Prostate gland (tissue), 2 donors: Measurements from ENCODE around the gene MYO9A.

Source experiments
- POLR2A ChIP-seq: fragments of 450-650 bp; IDR thresholded peaks from one replicate; pipeline ENCODE4 v1.6.1; 2016; ENCODE audit warnings: antibody characterized with exemption, mild to moderate bottlenecking
- POLR2AphosphoS5 ChIP-seq: sonication (generic); formaldehyde crosslinking; IDR thresholded peaks from one replicate; pipeline ENCODE4 v1.6.1; 2017; ENCODE audit warnings: antibody characterized with exemption
- TF ChIP-seq, protein P1 (sequence below), 4 experiments: fragments of 200-600 bp in 2 of 4; fragments of 450-650 bp in 2 of 4; sonication (generic) in 2 of 4; IDR thresholded peaks; 1 replicate in 3 of 4; 2 replicates in 1 of 4; pipeline ENCODE4 v1.5.1; 2016 to 2019; ENCODE audit warnings: antibody characterized with exemption in 4 of 4, mild to moderate bottlenecking in 2 of 4, moderate library complexity in 2 of 4

DNA sequence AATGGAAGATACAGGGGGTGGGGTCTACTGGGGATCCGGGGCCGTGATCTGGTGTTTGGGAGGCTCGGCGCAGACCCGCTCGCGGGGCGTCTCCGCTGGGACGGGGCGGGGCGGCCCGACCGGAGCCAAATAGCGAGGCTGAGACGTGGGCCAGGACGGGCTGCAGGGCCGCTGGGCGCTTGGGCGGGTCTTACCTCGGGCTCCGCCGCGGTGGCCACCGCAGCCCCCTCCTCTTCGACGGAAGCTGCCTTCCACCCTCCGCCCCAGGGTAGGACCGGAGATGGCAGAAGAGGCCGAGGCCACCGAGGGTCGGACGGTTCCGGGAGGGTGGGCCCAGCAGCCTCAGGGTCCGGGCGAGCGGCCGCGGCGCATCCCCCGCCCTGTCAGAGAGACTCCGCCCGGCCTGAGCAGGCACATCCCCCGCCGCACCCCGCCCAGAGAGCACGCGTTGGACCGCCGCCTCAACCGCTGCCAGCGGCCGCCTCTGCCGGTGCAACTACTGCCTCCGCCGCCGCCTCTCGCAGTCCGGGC, 399 bp downstream of the MYO9A start:
- TF ChIP-seq, protein P1, sequence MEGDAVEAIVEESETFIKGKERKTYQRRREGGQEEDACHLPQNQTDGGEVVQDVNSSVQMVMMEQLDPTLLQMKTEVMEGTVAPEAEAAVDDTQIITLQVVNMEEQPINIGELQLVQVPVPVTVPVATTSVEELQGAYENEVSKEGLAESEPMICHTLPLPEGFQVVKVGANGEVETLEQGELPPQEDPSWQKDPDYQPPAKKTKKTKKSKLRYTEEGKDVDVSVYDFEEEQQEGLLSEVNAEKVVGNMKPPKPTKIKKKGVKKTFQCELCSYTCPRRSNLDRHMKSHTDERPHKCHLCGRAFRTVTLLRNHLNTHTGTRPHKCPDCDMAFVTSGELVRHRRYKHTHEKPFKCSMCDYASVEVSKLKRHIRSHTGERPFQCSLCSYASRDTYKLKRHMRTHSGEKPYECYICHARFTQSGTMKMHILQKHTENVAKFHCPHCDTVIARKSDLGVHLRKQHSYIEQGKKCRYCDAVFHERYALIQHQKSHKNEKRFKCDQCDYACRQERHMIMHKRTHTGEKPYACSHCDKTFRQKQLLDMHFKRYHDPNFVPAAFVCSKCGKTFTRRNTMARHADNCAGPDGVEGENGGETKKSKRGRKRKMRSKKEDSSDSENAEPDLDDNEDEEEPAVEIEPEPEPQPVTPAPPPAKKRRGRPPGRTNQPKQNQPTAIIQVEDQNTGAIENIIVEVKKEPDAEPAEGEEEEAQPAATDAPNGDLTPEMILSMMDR (IDR thresholded peaks at IDR 0.05): no peak
- TF ChIP-seq POLR2A: no peak
- TF ChIP-seq POLR2AphosphoS5: peak; percentile 37
